Measurements from ENCODE around the gene UBL7.

UBL7 gene

GRCh38 chr15:74399511-74400312 is 61.2 kb downstream of the UBL7 start:
- no peak for TF ChIP-seq CTCF (conservative IDR thresholded peaks at IDR 0.05; ENCODE audit: low read length)
- H3K4me3 ChIP-seq (ENCODE audit: low read length): no peak overlapping the region

GRCh38 chr15:74399100-74399499 is 61.9 kb downstream of the UBL7 start:
- DNase-seq (ENCODE audit: low read depth): no peak
- no peak for TF ChIP-seq CTCF (conservative IDR thresholded peaks at IDR 0.05; ENCODE audit: low read length)
- no peak overlapping the region for H3K4me3 ChIP-seq (ENCODE audit: low read length)

More at GRCh38 chr15:74399511-74400312, 61.2 kb downstream of the UBL7 start:
- DNase-seq (ENCODE audit: low read depth): peak; percentile 81

GRCh38 chr15:74398183-74398582 is 62.8 kb downstream of the UBL7 start:
- TF ChIP-seq CTCF (conservative IDR thresholded peaks at IDR 0.05; ENCODE audit: low read length): no peak
- DNase-seq (ENCODE audit: low read depth): no peak
- no peak overlapping the region for H3K4me3 ChIP-seq (ENCODE audit: low read length)

GRCh38 chr15:74397239-74398068 is 63.5 kb downstream of the UBL7 start:
- DNase-seq (ENCODE audit: low read depth): no peak
- TF ChIP-seq CTCF (conservative IDR thresholded peaks at IDR 0.05; ENCODE audit: low read length): no peak
- H3K4me3 ChIP-seq (ENCODE audit: low read length): no peak overlapping the region

GRCh38 chr15:74396445-74397238 is 64.3 kb downstream of the UBL7 start:
- no peak for TF ChIP-seq CTCF (conservative IDR thresholded peaks at IDR 0.05; ENCODE audit: low read length)
- peak; percentile 53 for DNase-seq (ENCODE audit: low read depth)
- no peak overlapping the region for H3K4me3 ChIP-seq (ENCODE audit: low read length)

- TF ChIP-seq CTCF (conservative IDR thresholded peaks at IDR 0.05; ENCODE audit: low read length): no peak
- no peak for DNase-seq (ENCODE audit: low read depth)
- H3K4me3 ChIP-seq (ENCODE audit: low read length): no peak overlapping the region
These were observed 64.9 kb downstream of the UBL7 start for GRCh38 chr15:74396146-74396438.

All from AG10803 (cell line).